Measurements from ENCODE around the gene NELL1.

- TF ChIP-seq BHLHE40 (IDR thresholded peaks at IDR 0.05; ENCODE audit: borderline replicate concordance) (no peak), ELF4 (IDR thresholded peaks at IDR 0.05) (no peak), SP1 (IDR thresholded peaks at IDR 0.05) (no peak), PKNOX1 (IDR thresholded peaks at IDR 0.05) (no peak), SUZ12 (IDR thresholded peaks at IDR 0.05) (no peak), NFRKB (IDR thresholded peaks at IDR 0.05) (no peak), LEF1 (IDR thresholded peaks at IDR 0.05; ENCODE audit: borderline replicate concordance) (no peak), ZNF384 (IDR thresholded peaks at IDR 0.05) (no peak), FOXK2 (IDR thresholded peaks at IDR 0.05) (no peak)
Observed at GRCh38 chr11:21110415-21110814, 441.0 kb downstream of the NELL1 start.

Data from HEK293T (cell line).